HG03064 (cell line): ENCODE data around the gene PCNX3.

ENCODE experiments used
- ATAC-seq: cut with Tn5 transposase; IDR thresholded peaks from one replicate; pipeline ENCODE4 v1.9.1; 2021; ENCODE audit warnings: low read depth; ENCODE audit not compliant: unreplicated experiment

Gene PCNX3

GRCh38 chr11:65580031-65580692 lies 35.4 kb upstream of the PCNX3 start:
- ATAC-seq, result no peak

GRCh38 chr11:65580756-65581155 lies 34.8 kb upstream of the PCNX3 start:
- ATAC-seq, result no peak

- no peak for ATAC-seq
These were observed 33.6 kb upstream of the PCNX3 start for GRCh38 chr11:65581928-65582327.

DNA sequence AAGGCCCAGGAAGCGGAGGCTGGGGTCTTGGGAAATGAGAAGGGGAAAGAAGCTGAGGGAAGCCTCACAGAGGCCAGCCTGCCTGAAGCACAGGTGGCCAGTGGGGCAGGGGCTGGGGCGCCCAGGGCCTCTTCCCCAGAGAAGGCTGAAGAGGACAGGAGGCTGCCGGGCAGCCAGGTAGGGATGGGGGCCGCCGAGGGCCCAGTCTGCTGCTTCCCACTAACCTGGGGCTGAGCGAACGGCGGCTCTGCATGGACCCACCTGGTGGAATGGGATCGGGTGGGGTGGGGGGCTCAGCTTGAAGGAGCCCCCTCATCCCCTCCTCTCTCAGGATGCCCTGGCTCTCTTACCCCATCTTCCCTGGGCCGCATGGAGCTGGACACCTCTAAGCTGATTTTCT lies 32.0 kb upstream of the PCNX3 start:
- ATAC-seq, result no peak

DNA sequence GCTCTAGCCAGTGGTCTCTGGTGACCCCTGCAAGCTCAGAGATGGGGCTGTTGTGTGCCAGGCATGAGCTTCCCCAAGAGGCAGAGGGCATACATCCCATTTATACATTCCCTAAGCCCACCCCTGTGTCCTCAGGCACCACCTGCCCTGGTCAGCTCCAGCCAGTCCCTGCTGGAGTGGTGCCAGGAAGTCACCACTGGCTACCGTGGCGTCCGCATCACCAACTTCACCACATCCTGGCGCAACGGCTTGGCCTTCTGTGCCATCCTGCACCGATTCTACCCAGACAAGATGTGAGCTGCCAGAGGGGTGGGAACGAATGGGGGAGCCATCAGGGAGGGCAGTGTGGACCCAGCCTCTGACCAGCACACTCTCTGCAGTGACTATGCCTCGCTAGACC lies 31.5 kb upstream of the PCNX3 start:
- no peak for ATAC-seq

GRCh38 chr11:65584723-65585171 lies 30.8 kb upstream of the PCNX3 start:
- no peak for ATAC-seq

DNA sequence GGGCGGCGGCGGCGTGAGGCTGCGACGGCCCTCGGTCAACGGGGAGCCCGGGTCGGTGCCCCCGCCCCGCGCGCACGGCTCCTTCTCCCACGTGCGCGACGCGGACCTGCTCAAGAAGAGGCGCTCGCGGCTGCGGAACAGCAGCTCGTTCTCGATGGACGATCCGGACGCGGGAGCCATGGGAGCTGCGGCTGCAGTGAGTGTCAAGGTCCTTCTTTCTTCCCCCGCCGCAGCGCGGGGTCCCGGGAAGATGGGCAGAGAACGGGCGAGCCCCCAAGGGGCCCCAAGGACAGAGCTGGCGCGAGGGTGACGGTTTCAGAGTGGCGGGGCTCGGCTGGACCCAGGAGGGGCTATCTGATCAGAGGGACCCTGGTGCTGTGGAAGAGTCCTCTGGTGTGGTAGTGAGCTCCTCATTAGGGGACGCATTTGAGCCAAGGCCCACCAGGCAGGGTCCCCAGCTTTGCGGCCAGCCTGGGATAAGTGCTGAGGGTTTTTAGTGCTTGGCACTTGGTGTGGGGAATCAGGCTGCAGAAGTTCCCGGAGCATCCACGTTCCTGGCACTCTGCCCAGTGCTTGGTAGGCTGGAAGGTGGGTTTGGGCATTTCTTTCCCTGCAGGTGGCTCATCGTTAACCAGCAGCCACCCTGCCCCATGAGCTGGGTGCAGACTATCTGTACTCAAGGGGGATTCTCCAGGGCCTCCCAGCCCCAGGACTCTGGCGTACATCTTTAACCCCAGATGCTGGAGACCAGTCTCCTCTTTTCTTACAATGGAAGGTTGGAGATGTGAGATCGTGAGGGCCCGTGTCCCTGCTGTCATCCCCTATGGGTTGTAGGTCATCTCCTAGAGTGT lies 30.0 kb upstream of the PCNX3 start:
- ATAC-seq, result no peak

GRCh38 chr11:65586247-65586630 lies 29.3 kb upstream of the PCNX3 start:
- ATAC-seq, result no peak

- no peak for ATAC-seq
These were observed 28.9 kb upstream of the PCNX3 start for GRCh38 chr11:65586676-65587075.

DNA sequence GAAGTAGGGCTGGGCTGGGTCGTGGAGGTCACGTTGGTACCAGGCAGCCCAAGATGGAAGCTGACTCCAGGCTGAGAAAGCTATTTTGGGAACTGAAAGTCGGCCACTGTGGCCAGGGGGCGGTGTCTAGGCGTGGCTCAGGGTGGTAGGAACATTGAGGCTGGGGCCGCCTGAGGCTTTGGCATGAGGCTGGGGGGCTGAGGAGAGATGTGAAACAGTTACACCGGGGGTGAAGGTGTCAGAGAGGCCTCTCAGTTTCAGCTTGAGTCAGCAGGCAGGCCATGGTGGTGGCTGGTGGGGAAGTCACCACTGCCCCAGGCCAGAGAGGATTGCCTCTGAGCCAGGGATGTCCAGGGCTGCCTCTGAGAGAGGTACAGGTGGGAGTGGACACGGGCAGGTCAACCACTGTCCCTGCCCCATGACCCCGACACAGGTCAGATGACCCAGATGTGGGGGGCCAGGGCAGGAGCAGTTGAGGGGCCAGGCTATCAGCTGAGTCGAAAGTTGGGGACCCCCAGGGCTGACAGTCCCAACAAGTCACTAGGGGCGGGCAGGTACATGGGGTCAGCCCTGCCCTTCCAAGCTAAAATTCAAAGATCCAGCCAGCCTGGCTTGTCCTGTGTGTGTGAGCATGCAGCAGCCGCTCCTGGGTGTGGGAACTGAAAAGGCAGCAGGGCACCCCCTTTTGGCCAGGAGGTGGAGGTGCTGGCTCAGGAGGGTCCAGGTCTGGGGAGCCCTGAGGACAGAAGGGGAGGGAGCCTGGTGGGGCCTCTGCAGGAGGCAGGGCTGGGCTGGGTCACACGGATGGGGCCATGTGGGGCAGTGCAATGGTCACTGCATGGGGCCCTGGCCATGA lies 27.1 kb upstream of the PCNX3 start:
- ATAC-seq, result peak; percentile 75

GRCh38 chr11:65589444-65590239 lies 25.9 kb upstream of the PCNX3 start:
- ATAC-seq, result no peak

DNA sequence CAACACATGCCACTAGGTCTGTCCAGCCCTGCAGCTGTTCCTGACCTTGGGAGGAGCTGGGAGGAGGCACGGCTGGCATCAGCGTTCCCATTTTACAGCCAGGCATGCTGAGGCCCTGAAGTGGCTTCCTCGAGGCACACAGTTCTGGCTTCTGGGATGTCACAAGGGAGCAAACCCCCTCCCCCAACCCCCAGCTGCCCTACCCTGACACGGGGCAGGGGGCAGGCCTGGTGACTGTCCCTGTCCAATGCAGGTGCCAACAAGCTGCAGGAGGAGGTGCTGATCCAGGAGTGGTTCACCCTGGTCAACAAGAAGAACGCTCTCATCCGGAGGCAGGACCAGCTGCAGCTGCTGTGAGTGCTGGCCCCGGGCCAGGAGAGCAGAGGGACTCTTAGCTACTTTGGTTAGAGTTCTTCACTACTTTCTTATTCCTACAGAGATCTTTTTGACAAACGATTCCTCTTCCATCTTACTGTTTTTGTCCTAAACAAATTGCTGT lies 25.3 kb upstream of the PCNX3 start:
- no peak for ATAC-seq

- no peak for ATAC-seq
These were observed 23.4 kb upstream of the PCNX3 start for GRCh38 chr11:65591939-65592857.

- no peak for ATAC-seq
These were observed 22.6 kb upstream of the PCNX3 start for GRCh38 chr11:65592858-65593517.

- ATAC-seq, result no peak
These were observed 21.8 kb upstream of the PCNX3 start for GRCh38 chr11:65593518-65594414.

- ATAC-seq, result no peak
These were observed 20.4 kb upstream of the PCNX3 start for GRCh38 chr11:65595131-65595530.

GRCh38 chr11:65595543-65596281 lies 19.9 kb upstream of the PCNX3 start, which contains the start of gene KCNK7:
TSS of gene KCNK7 (minus strand) at chr11:65595800. CDS start at chr11:65595772, 28 bp downstream.
- ATAC-seq, result no peak
